Mammary epithelial cell (primary cell): ENCODE data around the gene STPG3.

ENCODE experiments used
- EZH2 ChIP-seq: IDR thresholded peaks from 2 replicates; pipeline ENCODE4 v1.6.1; 2012; ENCODE audit warnings: low read length, inconsistent platforms, borderline replicate concordance
- TF ChIP-seq, protein P1 (sequence below), 2 donors: IDR thresholded peaks in 1 of 2; conservative IDR thresholded peaks in 1 of 2; 2 replicates each; pipeline ENCODE4 v1.5.1; 2011 to 2012; ENCODE audit warnings: inconsistent platforms in 2 of 2, low read length in 2 of 2, mild to moderate bottlenecking in 2 of 2, control low read depth in 1 of 2, low read depth in 1 of 2; ENCODE audit not compliant: insufficient read depth in 1 of 2; ENCODE audit errors: extremely low read depth in 1 of 2

DNA sequence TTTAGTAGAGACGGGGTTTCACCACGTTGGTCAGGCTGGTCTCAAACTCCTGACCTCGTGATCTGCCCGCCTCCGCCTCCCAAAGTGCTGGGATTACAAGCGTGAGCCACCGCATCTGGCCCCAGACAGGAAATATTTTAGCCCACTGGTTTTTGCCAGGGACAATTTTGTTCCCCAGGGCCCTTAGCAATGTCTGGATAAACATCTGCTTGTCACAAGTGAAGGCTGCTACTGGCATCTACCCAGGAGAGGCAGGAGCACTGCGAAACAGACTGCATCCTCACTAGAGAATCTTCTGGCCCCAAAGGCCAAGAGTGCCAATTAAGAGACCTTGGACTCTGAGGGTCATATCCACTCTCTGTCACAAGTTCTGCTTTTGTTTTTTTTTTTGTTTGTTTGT lies 48.1 kb upstream of the STPG3 start:
- TF ChIP-seq, protein P1, sequence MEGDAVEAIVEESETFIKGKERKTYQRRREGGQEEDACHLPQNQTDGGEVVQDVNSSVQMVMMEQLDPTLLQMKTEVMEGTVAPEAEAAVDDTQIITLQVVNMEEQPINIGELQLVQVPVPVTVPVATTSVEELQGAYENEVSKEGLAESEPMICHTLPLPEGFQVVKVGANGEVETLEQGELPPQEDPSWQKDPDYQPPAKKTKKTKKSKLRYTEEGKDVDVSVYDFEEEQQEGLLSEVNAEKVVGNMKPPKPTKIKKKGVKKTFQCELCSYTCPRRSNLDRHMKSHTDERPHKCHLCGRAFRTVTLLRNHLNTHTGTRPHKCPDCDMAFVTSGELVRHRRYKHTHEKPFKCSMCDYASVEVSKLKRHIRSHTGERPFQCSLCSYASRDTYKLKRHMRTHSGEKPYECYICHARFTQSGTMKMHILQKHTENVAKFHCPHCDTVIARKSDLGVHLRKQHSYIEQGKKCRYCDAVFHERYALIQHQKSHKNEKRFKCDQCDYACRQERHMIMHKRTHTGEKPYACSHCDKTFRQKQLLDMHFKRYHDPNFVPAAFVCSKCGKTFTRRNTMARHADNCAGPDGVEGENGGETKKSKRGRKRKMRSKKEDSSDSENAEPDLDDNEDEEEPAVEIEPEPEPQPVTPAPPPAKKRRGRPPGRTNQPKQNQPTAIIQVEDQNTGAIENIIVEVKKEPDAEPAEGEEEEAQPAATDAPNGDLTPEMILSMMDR (conservative IDR thresholded peaks at IDR 0.05 in 1 of 2, IDR thresholded peaks at IDR 0.05 in 1 of 2; ENCODE audit: extremely low read depth in 1 of 2, insufficient read depth in 1 of 2, low read depth in 1 of 2, low read length in 2 of 2), result no peak
- TF ChIP-seq EZH2, result no peak
